HCT116 (cell line): ENCODE results near the gene GSTM5. TPM values are rescaled to one million over a fixed set of nuclear protein-coding genes. Genes with fewer than 3 reads are reported as not detected.

Source experiments
- ATAC-seq: fragments of 200-7000 bp; cut with Tn5 transposase; 2 replicates; pipeline ENCODE4 v1.9.1; 2020; ENCODE audit warnings: mild to moderate bottlenecking, moderate library complexity
- BruUV-seq: library from RNA; stranded (reverse); fragments of 400-500 nt; replicated peaks from 2 replicates; lab custom pipeline; 2021; lab: Mats Ljungman, UMichigan
- CTCF ChIA-PET: fragments of 300-600 bp; sonication (Branson Sonifier 250); formaldehyde crosslinking; loops from one replicate; lab custom pipeline; 2021; ENCODE audit warnings: antibody characterized with exemption; lab: Charles Lee
- POLR2A ChIA-PET: fragments of 300-600, 350-600 bp; sonication (Branson Sonifier 250); formaldehyde crosslinking; loops from one replicate; lab custom pipeline; 2021; ENCODE audit warnings: antibody characterized with exemption; lab: Charles Lee
- RAD21 ChIA-PET, 2 experiments: fragments of 300-600 bp; sonication (Branson Sonifier 250); formaldehyde crosslinking; loops; one replicate each; lab custom pipeline; 2023; ENCODE audit warnings: low total read pairs in 2 of 2; ENCODE audit not compliant: uncharacterized antibody in 2 of 2, unreplicated experiment in 2 of 2, low non-redundant PET in 1 of 2; lab: Charles Lee
- DNase-seq: peaks from one replicate; pipeline ENCODE4 v3.0.0-alpha.2; 2010; ENCODE audit warnings: low read depth, low spot score
- H2AFZ ChIP-seq: fragments of 200-600 bp; shearing (Covaris generic), sonication (generic); 2 replicates; pipeline ENCODE4 v1.6.1; 2017; ENCODE audit warnings: low read depth, mixed run types, mixed read lengths, antibody characterized with exemption, low read length; ENCODE audit not compliant: poor library complexity, severe bottlenecking
- H3K27ac ChIP-seq: 2 replicates; pipeline ENCODE4 v1.5.1; 2012; ENCODE audit warnings: low read depth, low read length
- H3K27me3 ChIP-seq: fragments of 200-600 bp; sonication (generic); 2 replicates; pipeline ENCODE4 v1.6.1; 2016; ENCODE audit warnings: mixed run types, low read length, mixed read lengths; ENCODE audit not compliant: insufficient read depth
- H3K36me3 ChIP-seq, 2 experiments: fragments of 200-500 bp in 1 of 2; fragments of 200-600 bp in 1 of 2; sonication (Bioruptor generic) in 1 of 2; sonication (generic) in 1 of 2; 2 replicates each; pipeline versions ENCODE4 v1.5.1 to v1.6.1; 2014 to 2016; ENCODE audit warnings: low read length in 2 of 2, inconsistent platforms in 1 of 2, mixed read lengths in 1 of 2, mixed run types in 1 of 2; ENCODE audit not compliant: insufficient read depth in 2 of 2, control insufficient read depth in 1 of 2
- H3K4me1 ChIP-seq, 2 experiments: fragments of 200-600 bp in 1 of 2; sonication (generic) in 1 of 2; 2 replicates each; pipeline versions ENCODE4 v1.5.1 to v1.6.1; 2012 to 2017; ENCODE audit warnings: low read length in 2 of 2, inconsistent platforms in 1 of 2, mild to moderate bottlenecking in 1 of 2, mixed read lengths in 1 of 2, mixed run types in 1 of 2, moderate library complexity in 1 of 2; ENCODE audit not compliant: insufficient read depth in 2 of 2, control insufficient read depth in 1 of 2
- H3K4me2 ChIP-seq: fragments of 200-600 bp; sonication (generic); 2 replicates; pipeline ENCODE4 v1.6.1; 2017; ENCODE audit warnings: mixed run types, low read length, mixed read lengths
- H3K4me3 ChIP-seq, 2 experiments: fragments of 200-600 bp in 1 of 2; sonication (generic) in 1 of 2; replicated peaks in 1 of 2; 2 replicates each; pipeline ENCODE4 v1.5.1; 2011 to 2016; ENCODE audit warnings: low read length in 2 of 2, control low read depth in 1 of 2, low read depth in 1 of 2, mild to moderate bottlenecking in 1 of 2, mixed read lengths in 1 of 2, mixed run types in 1 of 2
- H3K79me2 ChIP-seq: fragments of 200-600 bp; sonication (generic); 2 replicates; pipeline ENCODE4 v1.6.1; 2017; ENCODE audit warnings: mild to moderate bottlenecking, mixed run types, low read length, moderate library complexity, mixed read lengths; ENCODE audit not compliant: insufficient read depth
- H3K9ac ChIP-seq: fragments of 200-600 bp; sonication (generic); 2 replicates; pipeline ENCODE4 v1.6.1; 2016; ENCODE audit warnings: low read length, mixed read lengths
- H3K9me2 ChIP-seq: fragments of 200-600 bp; sonication (generic), shearing (Covaris generic); 2 replicates; pipeline ENCODE4 v1.6.1; 2017; ENCODE audit warnings: mixed run types, mild to moderate bottlenecking, moderate library complexity; ENCODE audit not compliant: insufficient read depth
- H3K9me3 ChIP-seq, 2 experiments: fragments of 200-500 bp in 1 of 2; fragments of 200-600 bp in 1 of 2; sonication (Bioruptor generic) in 1 of 2; sonication (generic) in 1 of 2; 2 replicates each; pipeline ENCODE4 v1.6.1; 2014 to 2017; ENCODE audit warnings: low read length in 2 of 2, mixed read lengths in 2 of 2, inconsistent platforms in 1 of 2, low read depth in 1 of 2, mild to moderate bottlenecking in 1 of 2, mixed run types in 1 of 2, moderate library complexity in 1 of 2; ENCODE audit not compliant: control insufficient read depth in 1 of 2, insufficient read depth in 1 of 2
- H4K20me1 ChIP-seq: fragments of 200-600 bp; sonication (generic), shearing (Covaris generic); 2 replicates; pipeline ENCODE4 v1.6.1; 2017; ENCODE audit warnings: mixed run types, mild to moderate bottlenecking, moderate library complexity; ENCODE audit not compliant: insufficient read depth
- CBX3 ChIP-seq: IDR thresholded peaks from 2 replicates; pipeline ENCODE4 v1.6.1; 2012; ENCODE audit warnings: low read depth
- CEBPB ChIP-seq: IDR thresholded peaks from 2 replicates; pipeline ENCODE4 v1.6.1; 2012; ENCODE audit warnings: low read depth
- ELF1 ChIP-seq: IDR thresholded peaks from 2 replicates; pipeline ENCODE4 v1.6.1; 2012; ENCODE audit warnings: low read depth, borderline replicate concordance
- EZH2 ChIP-seq: fragments of 200-600 bp; sonication (generic); IDR thresholded peaks from 2 replicates; pipeline ENCODE4 v1.6.1; 2017; ENCODE audit warnings: antibody characterized with exemption, mixed run types
- EZH2phosphoT487 ChIP-seq: fragments of 200-600 bp; IDR thresholded peaks from 2 replicates; pipeline ENCODE4 v1.6.1; 2018; ENCODE audit warnings: antibody characterized with exemption, borderline replicate concordance
- FOSL1 ChIP-seq: IDR thresholded peaks from 2 replicates; pipeline ENCODE4 v1.6.1; 2012; ENCODE audit warnings: low read depth
- JUND ChIP-seq: IDR thresholded peaks from 2 replicates; pipeline ENCODE4 v1.6.1; 2012
- POLR2A ChIP-seq: IDR thresholded peaks from 2 replicates; pipeline ENCODE4 v1.7.0; 2011; ENCODE audit warnings: borderline replicate concordance; ENCODE audit not compliant: insufficient read depth, insufficient read length; ENCODE audit errors: extremely low read depth
- POLR2AphosphoS5 ChIP-seq: IDR thresholded peaks from 2 replicates; pipeline ENCODE4 v1.6.1; 2011; ENCODE audit warnings: mild to moderate bottlenecking, low read depth, low read length, moderate library complexity
- RAD21 ChIP-seq: IDR thresholded peaks from 2 replicates; pipeline ENCODE4 v1.6.1; 2012; ENCODE audit warnings: low read depth, mild to moderate bottlenecking
- SIN3A ChIP-seq: IDR thresholded peaks from 2 replicates; pipeline ENCODE4 v1.6.1; 2012; ENCODE audit warnings: low read depth
- SP1 ChIP-seq: IDR thresholded peaks from 2 replicates; pipeline ENCODE4 v1.6.1; 2012; ENCODE audit warnings: low read depth
- SRF ChIP-seq: IDR thresholded peaks from 2 replicates; pipeline ENCODE4 v1.6.1; 2012; ENCODE audit warnings: low read depth
- YY1 ChIP-seq: IDR thresholded peaks from 2 replicates; pipeline ENCODE4 v1.6.1; 2011; ENCODE audit warnings: low read length, low read depth, moderate library complexity, mild to moderate bottlenecking; ENCODE audit not compliant: insufficient replicate concordance; ENCODE audit errors: extremely low read depth
- ZBTB33 ChIP-seq: IDR thresholded peaks from 2 replicates; pipeline ENCODE4 v1.6.1; 2011; ENCODE audit warnings: mild to moderate bottlenecking, low read length, moderate library complexity; ENCODE audit not compliant: insufficient replicate concordance; ENCODE audit errors: extremely low read depth
- ZNF274 ChIP-seq: fragments of 200-500 bp; sonication (Bioruptor generic); IDR thresholded peaks from 2 replicates; pipeline ENCODE4 v1.6.1; 2014; ENCODE audit warnings: mild to moderate bottlenecking, low read depth, low read length, inconsistent platforms
- intact Hi-C: fragments of 100-400 bp; cut with micrococcal nuclease; formaldehyde crosslinking; loops from 2 replicates; pipeline ENCODE4 v1.10.0; 2022
- total RNA-seq: library from RNA; stranded (reverse); gene quantifications from one replicate; pipeline ENCODE4 v1.2.1, GENCODE V29; 2021; ENCODE audit not compliant: unreplicated experiment
- TF ChIP-seq, protein P1 (sequence below): IDR thresholded peaks from 2 replicates; pipeline ENCODE4 v1.6.1; 2012
- TF ChIP-seq, protein P2 (sequence below): IDR thresholded peaks from 2 replicates; pipeline ENCODE4 v1.6.1; 2012
- TF ChIP-seq, protein P3 (sequence below): IDR thresholded peaks from 2 replicates; pipeline ENCODE4 v1.6.1; 2012; ENCODE audit warnings: low read depth

Gene GSTM5
- total RNA-seq, 1 experiment from 2014 or later: not detected

GRCh38 chr1:109733236-109733870 is 21.3 kb downstream of the GSTM5 start:
- ChIA-PET POLR2A (no interaction called here), CTCF (no interaction called here), RAD21 (no interaction called here)
- Histone ChIP-seq H3K4me3 (no peak overlapping the region), H3K27me3 (0 out of 2 replicates have a peak, but pooled peaks cover 4% of the 10 kb centered on the region), H3K4me2 (no peak overlapping the region), H3K9me3 (no peaks in the 10 kb centered on the region), H3K9me2 (no peaks in the 10 kb centered on the region), H3K9ac (no peak overlapping the region), H2AFZ (no peak overlapping the region), H3K4me1 (peaks cover 3 to 6% of the 10 kb centered on the region in 2 experiments; a peak in 2 of 4 replicates), H4K20me1 (no peaks in the 10 kb centered on the region), H3K36me3 (no peaks in the 10 kb centered on the region)
- intact Hi-C loops: no loop called here
- no peak for ATAC-seq
- no TSS peak for BruUV-seq
- TF ChIP-seq SRF: no peak
- TF ChIP-seq FOSL1: no peak
- no peak for TF ChIP-seq RAD21
- TF ChIP-seq, protein P1, sequence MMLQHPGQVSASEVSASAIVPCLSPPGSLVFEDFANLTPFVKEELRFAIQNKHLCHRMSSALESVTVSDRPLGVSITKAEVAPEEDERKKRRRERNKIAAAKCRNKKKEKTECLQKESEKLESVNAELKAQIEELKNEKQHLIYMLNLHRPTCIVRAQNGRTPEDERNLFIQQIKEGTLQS: no peak
- TF ChIP-seq, protein P2, sequence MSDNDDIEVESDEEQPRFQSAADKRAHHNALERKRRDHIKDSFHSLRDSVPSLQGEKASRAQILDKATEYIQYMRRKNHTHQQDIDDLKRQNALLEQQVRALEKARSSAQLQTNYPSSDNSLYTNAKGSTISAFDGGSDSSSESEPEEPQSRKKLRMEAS: no peak
- no peak for TF ChIP-seq EZH2
- TF ChIP-seq, protein P3, sequence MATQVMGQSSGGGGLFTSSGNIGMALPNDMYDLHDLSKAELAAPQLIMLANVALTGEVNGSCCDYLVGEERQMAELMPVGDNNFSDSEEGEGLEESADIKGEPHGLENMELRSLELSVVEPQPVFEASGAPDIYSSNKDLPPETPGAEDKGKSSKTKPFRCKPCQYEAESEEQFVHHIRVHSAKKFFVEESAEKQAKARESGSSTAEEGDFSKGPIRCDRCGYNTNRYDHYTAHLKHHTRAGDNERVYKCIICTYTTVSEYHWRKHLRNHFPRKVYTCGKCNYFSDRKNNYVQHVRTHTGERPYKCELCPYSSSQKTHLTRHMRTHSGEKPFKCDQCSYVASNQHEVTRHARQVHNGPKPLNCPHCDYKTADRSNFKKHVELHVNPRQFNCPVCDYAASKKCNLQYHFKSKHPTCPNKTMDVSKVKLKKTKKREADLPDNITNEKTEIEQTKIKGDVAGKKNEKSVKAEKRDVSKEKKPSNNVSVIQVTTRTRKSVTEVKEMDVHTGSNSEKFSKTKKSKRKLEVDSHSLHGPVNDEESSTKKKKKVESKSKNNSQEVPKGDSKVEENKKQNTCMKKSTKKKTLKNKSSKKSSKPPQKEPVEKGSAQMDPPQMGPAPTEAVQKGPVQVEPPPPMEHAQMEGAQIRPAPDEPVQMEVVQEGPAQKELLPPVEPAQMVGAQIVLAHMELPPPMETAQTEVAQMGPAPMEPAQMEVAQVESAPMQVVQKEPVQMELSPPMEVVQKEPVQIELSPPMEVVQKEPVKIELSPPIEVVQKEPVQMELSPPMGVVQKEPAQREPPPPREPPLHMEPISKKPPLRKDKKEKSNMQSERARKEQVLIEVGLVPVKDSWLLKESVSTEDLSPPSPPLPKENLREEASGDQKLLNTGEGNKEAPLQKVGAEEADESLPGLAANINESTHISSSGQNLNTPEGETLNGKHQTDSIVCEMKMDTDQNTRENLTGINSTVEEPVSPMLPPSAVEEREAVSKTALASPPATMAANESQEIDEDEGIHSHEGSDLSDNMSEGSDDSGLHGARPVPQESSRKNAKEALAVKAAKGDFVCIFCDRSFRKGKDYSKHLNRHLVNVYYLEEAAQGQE: no peak
- no peak for TF ChIP-seq EZH2phosphoT487
- no peak for TF ChIP-seq SP1
- no peak for TF ChIP-seq YY1
- TF ChIP-seq CEBPB: no peak
- TF ChIP-seq ZNF274: no peak
- TF ChIP-seq JUND: no peak
- no peak for TF ChIP-seq SIN3A
- TF ChIP-seq POLR2AphosphoS5: no peak
- no peak for TF ChIP-seq ELF1
- no peak for TF ChIP-seq CBX3
- TF ChIP-seq POLR2A: no peak
- TF ChIP-seq ZBTB33: no peak
- TF ChIP-seq, all 23 proteins: peak for 0
- no peak for DNase-seq
- Histone ChIP-seq H3K27ac (no peak overlapping the region), H3K79me2 (no peaks in the 10 kb centered on the region)
